GM23248 (cell line): Measurements from ENCODE around the gene NPM1. TPM values are rescaled to one million over a fixed set of nuclear protein-coding genes. Genes with fewer than 3 reads are reported as not detected.

ENCODE experiments used
- DNase-seq: peaks from one replicate; pipeline ENCODE4 v3.0.0-alpha.2; 2015
- H2AFZ ChIP-seq: fragments of 200-600 bp; sonication (generic); 2 replicates; pipeline ENCODE4 v1.6.1; 2016; ENCODE audit warnings: antibody characterized with exemption
- H3F3A ChIP-seq: fragments of 200-600 bp; sonication (generic); 2 replicates; pipeline ENCODE4 v1.6.1; 2016; ENCODE audit warnings: mild to moderate bottlenecking, antibody characterized with exemption, mixed run types; ENCODE audit not compliant: insufficient read depth
- H3K27ac ChIP-seq: fragments of 200-600 bp; sonication (generic); 2 replicates; pipeline ENCODE4 v1.5.1; 2016; ENCODE audit warnings: mild to moderate bottlenecking
- H3K27me3 ChIP-seq: fragments of 200-600 bp; sonication (generic); replicated peaks from 2 replicates; pipeline ENCODE4 v1.6.1; 2016; ENCODE audit warnings: mild to moderate bottlenecking; ENCODE audit not compliant: insufficient read depth
- H3K36me3 ChIP-seq: fragments of 200-600 bp; sonication (generic); 2 replicates; pipeline ENCODE4 v1.6.1; 2016; ENCODE audit warnings: low read depth, mild to moderate bottlenecking
- H3K4me1 ChIP-seq: fragments of 200-600 bp; sonication (generic); 2 replicates; pipeline ENCODE4 v1.6.1; 2016; ENCODE audit warnings: mild to moderate bottlenecking; ENCODE audit not compliant: insufficient read depth
- H3K4me2 ChIP-seq: fragments of 200-600 bp; sonication (generic); one replicate; pipeline ENCODE4 v1.6.1; 2016; ENCODE audit warnings: mild to moderate bottlenecking; ENCODE audit not compliant: unreplicated experiment
- H3K4me3 ChIP-seq: fragments of 200-600 bp; sonication (generic); 2 replicates; pipeline ENCODE4 v1.5.1; 2016; ENCODE audit warnings: mild to moderate bottlenecking
- H3K79me2 ChIP-seq: fragments of 200-600 bp; sonication (generic); 2 replicates; pipeline ENCODE4 v1.6.1; 2016; ENCODE audit warnings: mild to moderate bottlenecking; ENCODE audit not compliant: insufficient read depth
- H3K9ac ChIP-seq: fragments of 200-600 bp; sonication (generic); 2 replicates; pipeline ENCODE4 v1.6.1; 2016; ENCODE audit warnings: mild to moderate bottlenecking
- H3K9me2 ChIP-seq: fragments of 200-600 bp; sonication (generic); 2 replicates; pipeline ENCODE4 v1.6.1; 2016; ENCODE audit warnings: mixed run types, mild to moderate bottlenecking, moderate library complexity; ENCODE audit not compliant: insufficient read depth
- H3K9me3 ChIP-seq: fragments of 200-600 bp; sonication (generic); one replicate; pipeline ENCODE4 v1.6.1; 2017; ENCODE audit warnings: low read depth
- H4K20me1 ChIP-seq: fragments of 200-600 bp; sonication (generic); 2 replicates; pipeline ENCODE4 v1.6.0; 2016; ENCODE audit not compliant: insufficient read depth
- EZH2 ChIP-seq: fragments of 200-600 bp; sonication (generic); IDR thresholded peaks from 2 replicates; pipeline ENCODE4 v1.6.1; 2018; ENCODE audit warnings: antibody characterized with exemption, mild to moderate bottlenecking; ENCODE audit not compliant: insufficient read depth, poor library complexity, severe bottlenecking
- EZH2phosphoT487 ChIP-seq: fragments of 200-600 bp; sonication (generic); IDR thresholded peaks from 2 replicates; pipeline ENCODE4 v1.6.1; 2018; ENCODE audit warnings: antibody characterized with exemption, moderate library complexity, mild to moderate bottlenecking, low read depth; ENCODE audit not compliant: insufficient read depth
- WGBS, 2 experiments: methylation state at CpG; one replicate each; pipeline ENCODE4 v1.1.6; 2015 to 2017; ENCODE audit warnings: low lambda C conversion rate in 2 of 2, low coverage in 1 of 2; ENCODE audit errors: missing lambda C conversion rate in 2 of 2; 5-methylcytosine and 5-hydroxymethylcytosine counted together
- in situ Hi-C: fragments of 300-500 bp; cut with MboI; formaldehyde crosslinking; loops from 2 replicates; pipeline ENCODE4 v1.15.0; 2020
- polyA plus RNA-seq: library from polyadenylated mRNA; unstranded; fragments of >200 nt; fragmentation: Nextera tagmentation; extraction: Ambion mirVana; gene quantifications from 2 replicates; pipeline ENCODE4 v1.2.1, GENCODE V29; 2016
- total RNA-seq: library from RNA; depleted of rRNA; stranded (reverse); fragments of >200 nt; shearing (Covaris generic); gene quantifications from 2 replicates; pipeline ENCODE4 v1.2.3, GENCODE V29; 2014

NPM1 gene
- total and polyA plus RNA-seq, 2 experiments from 2014 or later, result 584 to 757 TPM

DNA sequence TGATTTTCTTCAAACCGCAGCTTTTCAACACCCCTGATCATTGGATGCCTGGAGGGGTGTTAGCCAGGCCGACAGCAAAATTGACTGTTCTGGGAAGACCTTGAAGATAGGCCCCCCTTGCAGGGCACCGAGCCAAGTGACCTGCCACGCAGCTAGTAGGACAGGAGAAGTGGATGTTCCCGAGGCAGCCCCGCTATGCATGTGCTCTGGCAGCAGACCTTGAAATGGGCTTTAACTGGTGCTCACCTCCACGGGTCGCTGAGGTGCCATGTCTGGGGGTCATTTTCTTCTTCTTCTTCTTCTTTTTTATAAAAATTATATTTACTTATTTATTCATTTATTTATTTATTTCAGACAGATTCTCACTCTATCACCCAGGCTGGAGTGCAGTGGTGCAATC lies 44.4 kb downstream of the NPM1 start:
- Histone ChIP-seq H3K4me3 (no peak overlapping the region), H3K4me1 (no peaks in the 10 kb centered on the region), H3K27ac (no peak overlapping the region), H2AFZ (no peak overlapping the region), H3K4me2 (no peak overlapping the region), H3K9me3 (no peaks in the 10 kb centered on the region), H3K27me3 (no peaks in the 10 kb centered on the region), H4K20me1 (no peaks in the 10 kb centered on the region), H3K36me3 (no peaks in the 10 kb centered on the region), H3K9me2 (no peaks in the 10 kb centered on the region), H3F3A (no peaks in the 10 kb centered on the region), H3K79me2 (no peaks in the 10 kb centered on the region), H3K9ac (no peak overlapping the region)
- no peak for DNase-seq
- in situ Hi-C loops, result no loop called here
- WGBS, 2 experiments, result 69 to 76% methylated on average over 8 of the region's 8 CpGs
- no peak for TF ChIP-seq EZH2
- TF ChIP-seq EZH2phosphoT487, result no peak

DNA sequence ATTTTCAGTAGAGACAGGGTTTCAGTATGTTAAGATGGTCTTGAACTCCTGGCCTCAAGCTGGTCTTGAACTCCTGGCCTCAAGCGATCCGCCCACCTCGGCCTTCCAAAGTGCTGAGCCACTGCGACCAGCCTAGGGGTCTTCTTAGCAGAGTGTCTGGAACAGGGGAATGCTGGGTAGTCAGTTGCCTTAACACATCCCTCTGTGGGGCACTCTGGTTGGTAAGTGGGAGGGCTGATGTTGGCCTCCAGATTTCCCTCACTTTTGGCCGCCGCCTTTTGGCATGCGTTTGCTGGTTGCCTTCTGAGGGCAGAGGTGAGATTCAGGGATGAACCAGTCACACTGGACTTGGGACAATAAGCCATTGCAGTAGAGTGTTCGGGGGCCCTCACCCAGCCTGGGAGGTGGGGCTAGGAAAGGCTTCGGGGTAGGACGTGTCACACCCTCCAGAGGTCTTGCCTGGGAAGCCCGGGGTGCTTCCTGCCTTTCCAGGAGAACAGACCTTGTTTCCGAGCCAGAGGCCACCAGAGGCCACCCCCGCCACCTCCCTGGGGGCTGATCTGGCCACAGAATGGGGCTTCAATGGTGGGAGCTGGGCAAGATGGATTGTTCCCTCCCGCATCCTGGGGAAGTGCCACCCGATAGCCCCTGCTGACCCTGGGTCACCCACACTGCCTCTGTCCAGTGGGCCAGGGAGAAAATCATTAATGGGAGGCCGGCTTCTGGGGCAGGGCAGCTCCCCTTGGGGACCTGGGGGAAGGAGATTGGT lies 45.1 kb downstream of the NPM1 start:
- Histone ChIP-seq H3K4me1 (no peaks in the 10 kb centered on the region), H3K27ac (no peak overlapping the region), H2AFZ (no peak overlapping the region), H3F3A (no peaks in the 10 kb centered on the region), H4K20me1 (no peaks in the 10 kb centered on the region), H3K9me3 (no peaks in the 10 kb centered on the region), H3K9me2 (no peaks in the 10 kb centered on the region), H3K9ac (no peak overlapping the region), H3K36me3 (no peaks in the 10 kb centered on the region), H3K4me3 (no peak overlapping the region), H3K27me3 (no peaks in the 10 kb centered on the region), H3K4me2 (no peak overlapping the region), H3K79me2 (no peaks in the 10 kb centered on the region)
- TF ChIP-seq EZH2phosphoT487 (no peak), EZH2 (no peak)
- 89 to 92% methylated on average over 16 of the region's 16 CpGs for WGBS, 2 experiments
- no peak for DNase-seq
- in situ Hi-C loops, result no loop called here

DNA sequence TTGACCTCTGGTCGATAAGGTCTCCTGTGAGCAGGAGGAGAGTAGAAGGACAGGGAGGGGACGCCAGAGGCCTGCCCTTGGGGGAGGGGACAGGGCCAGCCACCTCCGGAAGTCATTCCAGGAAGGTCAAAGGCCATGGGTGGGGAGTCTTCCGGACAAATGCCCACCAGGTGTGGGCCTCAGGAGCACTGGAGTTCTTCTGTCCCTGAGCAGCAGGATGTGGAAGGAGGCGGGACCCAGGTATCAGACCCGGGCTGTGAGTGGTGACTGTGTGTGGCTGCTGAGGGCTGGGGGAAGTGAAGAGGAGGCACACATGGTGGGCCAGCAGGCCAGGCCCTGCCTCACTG lies 45.7 kb downstream of the NPM1 start:
- no peaks in the 10 kb centered on the region for H3K9me3 ChIP-seq
- H3K36me3 ChIP-seq, result no peaks in the 10 kb centered on the region
- no peaks in the 10 kb centered on the region for H3F3A ChIP-seq
- no peaks in the 10 kb centered on the region for H3K9me2 ChIP-seq
- DNase-seq, result no peak
- H3K4me2 ChIP-seq, result no peak overlapping the region
- no peaks in the 10 kb centered on the region for H4K20me1 ChIP-seq
- WGBS, 2 experiments, result 74 to 81% methylated on average over 6 of the region's 6 CpGs
- H3K27me3 ChIP-seq, result no peaks in the 10 kb centered on the region
- no peak overlapping the region for H2AFZ ChIP-seq
- no peak overlapping the region for H3K4me3 ChIP-seq
- H3K27ac ChIP-seq, result no peak overlapping the region
- no peak for TF ChIP-seq EZH2phosphoT487
- TF ChIP-seq EZH2, result no peak
- H3K9ac ChIP-seq, result no peak overlapping the region
- H3K79me2 ChIP-seq, result no peaks in the 10 kb centered on the region
- H3K4me1 ChIP-seq, result no peaks in the 10 kb centered on the region
- in situ Hi-C loops, result no loop called here

DNA sequence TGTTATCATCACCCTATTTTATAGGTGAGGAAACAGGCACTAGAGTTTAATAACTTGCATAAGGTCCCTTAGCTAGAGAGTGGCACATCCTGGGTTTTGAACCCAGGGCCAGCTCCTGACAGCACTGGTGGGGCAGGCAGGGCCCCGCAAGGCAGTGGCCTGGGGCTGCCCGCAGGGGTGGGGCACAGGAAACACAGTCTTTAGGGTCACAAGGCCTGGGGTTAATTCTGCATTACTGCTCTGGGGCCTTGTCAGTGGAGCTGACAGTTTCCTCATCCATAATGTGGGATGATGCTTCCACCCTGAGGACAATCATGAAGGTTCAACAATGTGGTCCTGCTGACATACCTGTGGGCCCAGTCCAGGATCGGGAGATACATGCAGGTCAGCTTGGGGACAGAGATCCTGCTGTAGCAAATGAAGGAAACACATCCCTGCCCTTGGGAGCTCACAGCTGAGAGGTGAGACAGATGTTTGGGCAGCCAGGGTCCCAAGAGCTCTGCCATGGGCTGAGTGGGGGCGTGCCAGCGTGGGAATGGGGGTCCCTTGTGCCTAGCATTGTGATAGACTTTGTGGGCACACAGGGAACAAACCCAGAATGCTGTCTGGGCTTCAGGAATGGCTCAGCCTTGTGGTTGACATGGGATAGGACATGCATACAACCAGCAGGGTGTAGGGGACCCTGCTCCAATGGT lies 46.5 kb downstream of the NPM1 start:
- Histone ChIP-seq H3K4me3 (no peak overlapping the region), H3K27me3 (no peaks in the 10 kb centered on the region), H3K9ac (no peak overlapping the region), H3K9me3 (no peaks in the 10 kb centered on the region), H3F3A (no peaks in the 10 kb centered on the region), H3K36me3 (no peaks in the 10 kb centered on the region), H3K27ac (no peak overlapping the region), H3K9me2 (no peaks in the 10 kb centered on the region), H3K4me2 (no peak overlapping the region), H3K79me2 (no peaks in the 10 kb centered on the region), H4K20me1 (no peaks in the 10 kb centered on the region), H2AFZ (no peak overlapping the region), H3K4me1 (no peaks in the 10 kb centered on the region)
- no peak for TF ChIP-seq EZH2
- no peak for TF ChIP-seq EZH2phosphoT487
- WGBS, 2 experiments, result 86 to 94% methylated on average over 5 of the region's 5 CpGs
- DNase-seq, result no peak
- in situ Hi-C loops, result no loop called here
